GM20000 (cell line): ENCODE measurements around the gene NUDT1.

Source experiments
- DNase-seq: peaks from one replicate; pipeline ENCODE4 v3.0.0; 2012; ENCODE audit warnings: low spot score
- TF ChIP-seq, protein P1 (sequence below): IDR thresholded peaks from 2 replicates; pipeline ENCODE4 v1.5.1; 2012; ENCODE audit warnings: mild to moderate bottlenecking, control low read depth; ENCODE audit errors: extremely low read depth, missing control alignments

Gene NUDT1

GRCh38 chr7:2280424-2280823, 38.4 kb downstream of the NUDT1 start:
- TF ChIP-seq, protein P1, sequence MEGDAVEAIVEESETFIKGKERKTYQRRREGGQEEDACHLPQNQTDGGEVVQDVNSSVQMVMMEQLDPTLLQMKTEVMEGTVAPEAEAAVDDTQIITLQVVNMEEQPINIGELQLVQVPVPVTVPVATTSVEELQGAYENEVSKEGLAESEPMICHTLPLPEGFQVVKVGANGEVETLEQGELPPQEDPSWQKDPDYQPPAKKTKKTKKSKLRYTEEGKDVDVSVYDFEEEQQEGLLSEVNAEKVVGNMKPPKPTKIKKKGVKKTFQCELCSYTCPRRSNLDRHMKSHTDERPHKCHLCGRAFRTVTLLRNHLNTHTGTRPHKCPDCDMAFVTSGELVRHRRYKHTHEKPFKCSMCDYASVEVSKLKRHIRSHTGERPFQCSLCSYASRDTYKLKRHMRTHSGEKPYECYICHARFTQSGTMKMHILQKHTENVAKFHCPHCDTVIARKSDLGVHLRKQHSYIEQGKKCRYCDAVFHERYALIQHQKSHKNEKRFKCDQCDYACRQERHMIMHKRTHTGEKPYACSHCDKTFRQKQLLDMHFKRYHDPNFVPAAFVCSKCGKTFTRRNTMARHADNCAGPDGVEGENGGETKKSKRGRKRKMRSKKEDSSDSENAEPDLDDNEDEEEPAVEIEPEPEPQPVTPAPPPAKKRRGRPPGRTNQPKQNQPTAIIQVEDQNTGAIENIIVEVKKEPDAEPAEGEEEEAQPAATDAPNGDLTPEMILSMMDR = no peak
- DNase-seq = no peak

DNA sequence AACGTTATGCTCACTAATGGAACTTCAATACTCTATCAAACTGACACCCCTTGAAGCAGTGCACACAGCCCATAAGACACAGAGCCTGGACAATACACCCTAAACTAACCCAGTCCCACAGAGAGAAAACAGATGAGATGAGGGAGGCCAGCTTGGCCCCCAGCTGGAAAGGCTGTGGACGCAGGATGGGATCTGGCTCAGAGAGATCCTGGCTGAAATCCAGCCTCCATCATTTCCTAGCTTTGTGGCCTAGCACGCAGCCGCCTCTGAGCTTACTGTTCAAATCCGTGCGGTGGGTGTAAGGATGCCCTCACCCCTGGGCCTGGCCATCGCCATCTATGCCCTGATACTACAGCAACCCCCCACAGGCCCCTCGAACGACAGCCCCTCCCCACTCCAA, 39.5 kb downstream of the NUDT1 start:
- DNase-seq = no peak
- TF ChIP-seq, protein P1 = no peak

DNA sequence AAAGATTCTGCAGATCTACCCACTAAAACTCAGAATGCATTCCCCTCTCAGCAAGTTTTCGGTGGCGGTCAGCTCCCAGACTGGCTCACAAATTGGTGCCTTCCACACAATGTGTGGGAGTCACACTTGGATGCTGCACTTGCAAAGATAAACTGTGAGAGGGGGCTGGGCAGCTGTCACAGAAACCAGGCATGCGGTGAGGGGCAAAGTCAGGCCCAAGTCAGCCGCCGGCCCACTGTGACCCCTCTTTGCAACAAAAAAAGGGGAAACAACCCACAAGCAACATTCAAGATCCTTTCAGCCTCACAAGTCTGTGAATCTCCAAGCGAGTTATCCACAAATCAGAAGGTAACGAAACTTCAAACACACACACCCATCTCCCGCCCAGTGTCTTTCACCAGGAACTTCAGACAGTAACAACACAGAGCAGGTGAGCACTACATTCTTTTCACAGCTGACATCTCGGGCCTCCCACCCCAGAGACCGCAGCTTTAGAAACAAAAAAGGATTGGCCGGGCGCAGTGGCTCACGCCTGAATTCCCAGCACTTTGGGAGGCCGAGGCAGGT, 40.2 kb downstream of the NUDT1 start:
- TF ChIP-seq, protein P1 = no peak
- DNase-seq = no peak

GRCh38 chr7:2283074-2283473, 41.0 kb downstream of the NUDT1 start:
- TF ChIP-seq, protein P1 = no peak

DNA sequence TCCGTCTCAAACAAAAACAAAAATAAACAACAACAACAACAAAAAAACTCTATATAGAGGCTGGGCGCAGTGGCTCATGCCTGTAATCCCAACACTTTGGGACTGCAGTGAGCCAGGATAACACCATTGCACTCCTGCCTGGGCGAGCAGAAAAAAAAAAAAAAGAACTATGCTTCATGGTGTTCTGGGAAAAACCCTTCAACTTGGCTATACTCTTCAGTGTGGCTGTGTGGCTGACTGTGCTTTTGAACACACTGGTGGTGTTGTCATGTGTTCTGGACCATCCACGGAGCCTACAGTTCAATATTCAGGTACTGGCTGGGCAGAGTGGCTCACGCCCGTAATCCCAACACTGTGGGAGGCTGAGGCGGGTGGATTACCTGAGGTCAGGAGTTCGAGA, 45.7 kb downstream of the NUDT1 start:
- peak; percentile 48 for DNase-seq
- TF ChIP-seq, protein P1 = no peak

More at GRCh38 chr7:2283074-2283473, 41.0 kb downstream of the NUDT1 start:
- DNase-seq = no peak

DNA sequence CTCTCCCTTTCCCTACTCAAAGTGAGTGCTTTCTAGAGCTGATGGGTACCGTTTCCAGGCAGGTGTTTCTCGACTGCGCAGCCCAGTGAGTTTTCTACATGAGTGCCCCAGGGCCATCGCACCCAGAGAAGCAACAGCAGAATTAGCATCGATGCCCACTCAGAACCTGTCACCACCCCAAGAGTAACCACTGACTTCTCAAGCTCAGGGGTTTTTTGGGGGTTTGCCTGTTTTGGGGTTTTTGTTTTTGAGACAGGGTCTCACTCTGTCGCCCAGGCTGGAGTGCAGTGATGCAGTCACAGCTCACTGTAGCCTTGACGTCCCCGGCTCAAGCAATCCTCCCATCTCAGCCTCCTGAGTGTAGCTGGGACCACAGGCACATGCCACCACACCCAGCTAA, 46.5 kb downstream of the NUDT1 start:
- TF ChIP-seq, protein P1 = no peak
- DNase-seq = no peak

DNA sequence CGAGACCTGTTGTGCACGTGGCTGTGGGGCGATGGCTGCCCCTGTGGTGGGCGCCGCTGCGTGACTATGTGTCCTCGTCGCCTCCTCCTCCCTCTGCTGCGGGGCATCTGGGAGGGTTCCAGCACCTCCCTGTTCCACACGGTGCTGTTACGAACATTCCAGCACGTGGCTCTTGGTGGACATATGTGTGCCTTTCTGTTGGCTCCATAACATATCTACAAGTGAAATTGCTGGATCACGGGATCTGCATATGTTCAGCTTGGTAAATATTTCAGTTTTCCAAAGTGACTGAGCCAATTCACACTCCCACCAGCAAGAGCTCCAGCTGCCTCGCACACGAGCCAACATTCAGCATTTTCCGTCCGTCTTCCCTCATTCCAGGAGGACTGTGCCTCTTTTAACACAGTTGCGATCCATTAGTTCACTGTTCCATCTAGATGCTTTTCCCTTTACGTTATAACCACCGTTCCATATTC, 47.1 kb downstream of the NUDT1 start:
- TF ChIP-seq, protein P1 = no peak

More for the DNA sequence above, 47.1 kb downstream of the NUDT1 start:
- DNase-seq = no peak
